HG03064 (cell line): ENCODE measurements around the gene TMEM132A.
"Not testable (repeated sequence)": the region's sequence is repeated elsewhere in the genome, so short reads cannot be mapped to it uniquely, and the experiment has no call there.

Source experiments
- ATAC-seq: cut with Tn5 transposase; IDR thresholded peaks from one replicate; pipeline ENCODE4 v1.9.1; 2021; ENCODE audit warnings: low read depth; ENCODE audit not compliant: unreplicated experiment

Gene TMEM132A

DNA sequence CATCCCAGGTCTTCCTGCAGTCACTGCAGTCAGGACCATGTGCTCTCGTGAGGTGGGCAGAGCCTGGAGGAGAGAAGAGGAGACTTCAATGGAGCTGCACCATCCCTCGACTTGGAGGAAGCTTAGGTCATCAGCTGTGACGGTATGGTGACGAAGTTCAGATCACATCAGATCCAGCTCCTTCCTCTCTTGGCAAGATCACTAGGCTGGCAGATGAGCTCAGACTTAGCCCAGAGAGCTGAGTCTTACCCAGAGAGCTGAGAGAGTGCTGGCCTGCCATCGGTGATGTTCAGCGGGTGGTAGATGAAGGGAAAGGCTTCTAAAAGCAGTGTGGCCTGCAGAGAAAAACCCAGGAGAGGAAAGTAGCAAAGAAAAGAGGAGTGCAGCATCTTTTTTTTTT, 29.5 kb downstream of the TMEM132A start:
- no peak for ATAC-seq

DNA sequence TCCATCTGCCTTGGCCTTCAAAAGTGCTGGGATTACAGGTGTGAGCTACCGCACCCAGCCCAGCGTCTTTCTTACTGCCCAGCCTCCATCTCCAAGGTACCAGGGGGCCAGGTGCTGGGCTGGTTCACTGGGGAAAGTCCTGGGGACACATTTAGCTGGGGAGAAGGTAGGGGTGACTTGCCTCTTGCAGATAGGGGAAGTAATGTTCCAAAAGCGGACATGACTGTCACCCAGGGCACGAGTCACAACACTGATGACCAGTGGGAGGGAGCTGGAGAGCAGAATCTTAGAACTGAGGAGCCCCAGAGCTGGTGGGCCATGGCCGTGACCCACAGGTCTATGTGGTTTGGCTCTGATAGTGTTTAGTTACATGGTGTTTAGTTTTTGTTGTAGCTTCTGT, 30.2 kb downstream of the TMEM132A start:
- ATAC-seq = no peak

DNA sequence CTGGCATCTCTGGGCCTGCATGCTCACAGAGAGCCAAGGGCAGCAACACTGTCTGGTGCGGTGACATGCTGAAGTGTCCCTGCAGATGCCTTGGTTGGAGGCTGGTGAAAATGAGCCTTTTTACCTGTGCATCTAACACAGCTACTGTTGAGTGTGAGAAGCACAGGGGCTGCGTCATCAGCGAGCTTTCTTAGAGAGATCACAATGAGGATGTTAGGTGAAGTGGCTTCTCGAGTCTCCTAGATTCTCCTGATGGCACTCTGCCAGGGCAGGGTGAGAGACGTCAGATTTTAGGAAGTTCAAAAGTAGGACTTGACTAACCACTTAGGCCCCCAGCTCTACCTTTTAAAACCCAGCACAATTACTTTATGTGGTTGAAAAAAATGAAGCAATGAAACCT, 31.3 kb downstream of the TMEM132A start:
- no peak for ATAC-seq

DNA sequence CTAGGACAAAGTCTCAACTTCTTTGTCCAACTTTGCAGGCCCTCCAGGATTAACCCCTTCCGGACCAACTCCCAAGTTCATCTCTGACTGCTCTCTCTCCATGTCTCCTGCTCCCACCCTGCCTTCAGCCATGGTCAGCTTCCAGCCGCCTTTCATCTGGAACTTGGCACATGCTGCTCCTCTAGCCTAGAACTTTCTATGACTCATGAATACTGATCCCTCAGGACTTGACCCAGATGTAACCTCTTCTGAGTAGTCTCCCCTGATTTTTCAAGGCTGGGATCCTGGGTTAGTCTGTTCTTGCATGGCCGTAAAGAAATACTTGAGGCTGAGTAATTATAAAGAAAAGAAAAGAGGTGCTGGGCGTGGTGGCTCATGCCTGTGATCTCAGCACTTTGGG, 32.9 kb downstream of the TMEM132A start:
- ATAC-seq = no peak

DNA sequence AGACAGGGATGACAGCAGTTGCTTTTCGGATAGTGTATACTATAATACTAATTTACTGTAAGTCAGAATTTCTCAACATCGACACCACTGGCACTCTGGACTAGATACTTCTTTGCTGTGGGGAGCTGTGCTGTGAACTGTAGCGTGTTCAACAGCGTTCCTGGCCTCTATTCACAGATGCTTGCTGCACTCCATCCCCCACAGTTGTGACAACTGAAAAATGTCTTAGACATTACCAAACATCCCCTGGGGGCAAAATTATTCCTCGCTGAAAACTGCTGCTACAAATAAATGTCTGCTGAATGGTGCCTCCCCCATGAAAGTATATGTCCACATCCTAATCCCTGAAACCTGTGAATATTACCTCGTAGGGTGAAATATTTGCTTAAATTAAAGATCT, 35.2 kb downstream of the TMEM132A start:
- ATAC-seq = no peak

DNA sequence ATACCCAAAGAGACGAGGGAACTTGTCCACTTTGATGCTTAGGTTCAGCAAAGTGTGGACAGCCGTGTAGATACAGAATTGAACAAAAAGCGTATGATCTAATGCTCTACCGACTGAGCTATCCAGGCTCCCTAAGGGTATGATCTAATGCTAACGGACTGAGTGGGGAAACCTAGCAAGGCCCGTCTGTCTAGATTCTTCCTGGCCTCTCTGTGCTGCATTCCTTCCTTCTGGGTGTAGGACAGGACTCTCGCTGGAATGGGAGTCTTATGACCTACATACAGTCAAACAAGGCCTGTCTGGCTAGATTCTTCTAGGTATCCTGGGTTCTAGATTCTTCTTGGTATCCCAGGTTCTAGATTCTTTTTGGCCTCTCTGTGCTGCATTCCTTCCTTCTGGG, 36.1 kb downstream of the TMEM132A start:
- ATAC-seq = no peak

DNA sequence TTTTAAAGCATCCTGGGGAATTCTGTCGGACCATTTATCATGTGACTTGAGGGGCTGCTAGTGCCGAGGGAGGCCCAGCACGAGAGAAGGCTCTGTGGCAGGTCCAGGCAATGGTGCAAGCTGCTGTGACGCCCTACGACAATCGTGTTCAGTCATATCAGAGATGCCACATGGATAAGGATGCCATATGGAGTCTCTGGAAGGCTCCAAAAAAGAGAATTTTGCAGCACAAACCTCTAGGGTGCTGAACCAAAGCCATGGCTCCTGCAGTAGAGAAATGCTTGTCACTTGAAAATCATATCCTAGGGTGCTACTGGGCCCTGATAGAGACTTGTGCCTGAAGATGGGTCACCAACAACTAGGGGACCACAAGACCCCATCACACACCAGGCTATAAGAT, 40.5 kb downstream of the TMEM132A start:
- ATAC-seq = no peak

DNA sequence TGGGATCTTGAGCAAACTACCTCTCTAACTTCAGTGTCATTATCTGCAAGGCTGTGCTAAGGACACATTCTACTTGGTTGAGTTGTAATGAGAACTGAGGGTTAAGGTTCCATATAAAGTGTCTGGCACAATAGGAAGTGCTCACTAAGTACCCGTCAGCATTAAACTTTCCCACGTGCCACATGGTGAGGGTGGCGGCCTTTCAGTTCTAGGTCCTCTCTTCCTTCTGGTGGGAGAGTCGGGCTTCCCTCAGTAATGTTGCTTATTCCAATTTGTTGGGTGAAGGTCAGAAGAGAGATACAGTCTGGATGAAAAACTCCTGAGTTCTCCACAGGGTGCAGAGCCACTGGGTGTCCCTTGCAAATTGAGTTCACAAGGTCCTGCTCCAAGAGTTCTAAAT, 42.6 kb downstream of the TMEM132A start:
- ATAC-seq = no peak

DNA sequence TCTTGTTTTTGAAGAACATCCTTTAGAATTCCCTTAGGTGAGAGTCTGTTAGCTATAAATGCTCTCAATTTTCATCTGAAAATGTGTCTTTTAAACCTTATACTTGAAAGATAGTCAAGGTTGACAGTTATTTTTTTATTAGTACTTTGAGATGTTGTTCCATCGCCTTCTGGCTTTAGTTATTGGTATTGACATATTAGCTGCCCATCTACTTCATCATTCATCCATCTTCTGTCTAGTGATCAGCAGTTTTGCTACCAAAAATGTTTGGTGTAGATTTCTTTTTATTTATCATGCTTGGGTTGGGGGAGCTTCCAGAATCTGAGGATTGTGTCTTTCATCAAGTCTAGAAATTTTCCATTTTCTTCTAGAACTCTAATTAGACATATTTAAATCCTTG, 44.0 kb downstream of the TMEM132A start:
- ATAC-seq = no peak

DNA sequence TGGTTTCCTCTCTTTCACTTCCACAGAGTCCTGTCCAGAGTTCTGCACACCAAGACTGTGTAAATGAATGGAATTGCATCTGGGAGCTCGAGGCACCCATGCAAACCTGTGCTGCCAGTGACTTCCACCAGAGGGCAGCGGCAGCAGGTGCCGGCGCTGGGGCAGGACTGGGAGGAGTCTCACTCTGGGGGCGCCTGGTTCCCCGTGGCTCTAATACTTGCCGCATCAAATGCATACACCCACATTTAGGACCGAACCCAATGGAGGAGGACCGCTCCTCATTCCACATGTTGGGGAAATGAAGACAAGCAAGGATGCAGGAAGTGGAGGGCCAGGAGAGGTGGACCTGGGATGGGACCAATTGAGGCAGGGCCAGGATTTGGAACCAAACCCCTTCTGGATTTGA, 46.1 kb downstream of the TMEM132A start:
- ATAC-seq = no peak

DNA sequence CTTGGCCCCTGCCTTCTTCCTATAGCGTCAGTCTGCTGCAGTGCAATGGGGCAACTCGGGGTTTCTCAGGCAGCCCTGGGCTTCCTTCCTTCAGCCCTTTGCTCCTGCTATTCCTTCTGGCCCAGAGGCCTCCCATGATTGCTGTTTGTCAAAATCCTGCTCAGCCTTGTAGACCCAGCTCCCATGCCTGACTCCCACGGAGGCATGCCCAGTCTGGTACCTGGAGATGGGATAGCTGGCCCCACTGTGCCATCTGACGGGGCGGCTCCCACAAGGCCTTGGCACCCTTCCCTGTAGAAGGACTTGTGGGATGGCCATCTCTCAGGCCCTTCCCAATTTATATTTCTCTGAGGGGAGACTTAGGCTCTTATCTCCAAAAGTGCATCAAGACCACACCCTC, 46.6 kb downstream of the TMEM132A start:
- no peak for ATAC-seq

DNA sequence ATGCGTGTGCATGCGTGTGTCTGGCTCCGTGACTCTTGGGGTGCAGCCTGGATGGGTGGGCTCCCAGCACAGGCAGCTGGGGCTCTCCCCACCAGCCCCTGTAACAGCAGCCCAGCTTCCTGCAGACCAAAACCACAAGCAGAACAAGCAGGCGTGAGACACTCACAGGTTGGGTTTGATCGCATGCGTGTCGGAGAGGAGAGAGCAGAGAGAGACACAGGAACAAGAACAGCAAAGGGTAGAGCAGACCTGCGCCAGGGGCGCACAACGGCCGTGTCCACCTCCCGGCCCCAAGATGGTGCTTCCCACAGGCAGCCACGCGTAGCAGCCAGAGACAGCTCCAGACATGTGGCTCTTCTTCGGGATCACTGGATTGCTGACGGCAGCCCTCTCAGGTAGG, 47.3 kb downstream of the TMEM132A start, which contains the start of gene CD6:
Gene CD6 (plus strand): TSS at position 161 of the 400 bp plus-strand sequence. CDS start 186 bp downstream, at position 347.
- ATAC-seq = no peak

DNA sequence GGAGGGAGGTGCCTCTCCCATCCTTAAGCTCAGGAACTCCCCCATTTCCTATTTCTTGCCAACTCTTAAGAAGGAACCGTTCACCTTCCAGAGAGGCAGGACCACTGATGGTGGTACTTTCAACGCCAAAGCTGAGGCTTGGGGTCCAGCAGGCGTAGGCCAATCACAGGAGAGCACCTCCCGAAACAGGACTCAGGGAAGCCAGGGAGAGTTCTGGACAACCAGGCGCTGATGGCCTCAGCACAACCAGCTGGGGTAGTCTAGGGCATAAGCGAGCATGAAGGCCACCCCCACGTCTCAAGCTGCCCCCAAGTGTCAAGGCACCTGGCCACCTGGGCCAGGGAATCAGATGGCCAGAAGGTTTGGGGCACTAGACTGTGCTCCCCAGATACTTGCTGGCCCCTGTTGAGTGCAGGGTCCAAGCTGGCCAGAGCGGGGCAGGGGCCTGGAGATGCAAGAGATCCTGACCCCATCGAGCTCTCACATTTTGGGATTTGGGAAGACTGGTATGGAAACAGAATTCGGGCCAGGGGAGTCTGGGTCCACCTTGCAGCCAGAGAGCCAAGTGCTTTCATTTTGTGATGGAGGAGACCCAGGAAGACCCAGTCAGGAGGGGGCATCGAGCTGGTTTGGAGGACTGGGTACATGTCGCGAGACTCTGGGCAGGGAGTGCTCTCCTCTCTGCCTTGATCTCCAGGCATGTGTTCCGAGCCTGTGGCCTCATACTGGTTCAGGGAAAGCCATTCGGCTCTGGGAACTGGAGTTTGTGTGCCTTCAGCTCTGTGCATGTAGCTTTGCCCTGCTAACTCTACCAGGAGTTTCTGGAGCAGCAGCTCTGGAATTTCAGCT, 48.1 kb downstream of the TMEM132A start:
- ATAC-seq = no peak

DNA sequence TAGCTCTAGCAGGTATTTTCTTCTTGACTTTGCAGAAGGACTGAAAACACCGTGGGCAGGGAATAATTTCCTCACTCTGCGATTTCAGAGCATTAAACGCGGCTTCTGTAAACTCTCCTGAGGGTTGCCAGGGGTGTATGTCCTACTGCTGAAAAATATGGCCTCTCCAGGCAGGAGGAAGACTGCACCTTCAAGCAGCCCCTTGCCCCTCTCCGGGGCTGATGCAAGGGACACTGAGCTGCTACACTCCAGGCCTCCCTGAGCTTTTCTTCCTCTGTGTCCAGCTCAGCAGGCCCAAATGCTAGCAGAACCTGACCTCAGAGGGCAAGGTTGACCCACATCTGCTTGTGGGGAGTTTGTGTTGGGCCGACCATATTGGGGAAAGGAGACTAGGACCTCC, 49.4 kb downstream of the TMEM132A start:
- no peak for ATAC-seq

DNA sequence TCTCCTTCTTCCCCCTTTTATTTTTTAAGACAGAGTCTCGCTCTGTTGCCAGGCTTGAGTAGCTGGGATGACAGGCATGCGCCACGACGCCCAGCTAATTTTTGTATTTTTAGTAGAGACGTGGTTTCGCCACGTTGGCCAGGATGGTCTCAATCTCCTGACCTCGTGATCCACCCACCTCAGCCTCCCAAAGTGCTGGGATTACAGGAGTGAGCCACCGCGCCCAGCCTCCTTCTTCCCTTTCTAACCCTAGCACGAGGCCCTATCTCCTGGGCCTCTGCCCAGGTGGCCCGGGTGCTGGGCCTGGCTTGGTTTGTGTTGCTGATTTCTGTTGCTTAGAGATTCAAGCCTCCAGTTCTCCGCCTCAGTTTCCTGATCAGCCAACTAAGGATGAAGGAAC, 50.1 kb downstream of the TMEM132A start:
- not testable (repeated sequence) for ATAC-seq

DNA sequence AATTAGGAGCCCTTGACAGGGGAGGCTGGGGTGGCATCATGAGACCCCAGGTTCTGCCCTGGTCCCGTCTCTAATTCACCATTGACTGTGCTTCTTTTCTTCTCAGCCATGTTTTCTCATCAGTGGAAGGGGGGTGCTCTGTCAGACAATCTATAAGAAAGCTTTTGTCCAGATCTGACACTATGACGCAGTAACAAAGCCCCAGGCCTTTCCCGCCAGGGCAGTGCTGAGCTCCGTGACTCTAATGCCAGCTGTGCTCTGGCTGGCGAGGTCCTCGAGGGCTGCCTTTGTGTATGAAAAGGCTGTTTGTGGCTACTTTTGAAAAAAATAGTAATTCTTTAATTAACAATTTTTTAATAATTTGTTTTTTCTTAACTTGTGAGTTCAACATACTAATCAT, 50.5 kb downstream of the TMEM132A start:
- ATAC-seq = no peak

DNA sequence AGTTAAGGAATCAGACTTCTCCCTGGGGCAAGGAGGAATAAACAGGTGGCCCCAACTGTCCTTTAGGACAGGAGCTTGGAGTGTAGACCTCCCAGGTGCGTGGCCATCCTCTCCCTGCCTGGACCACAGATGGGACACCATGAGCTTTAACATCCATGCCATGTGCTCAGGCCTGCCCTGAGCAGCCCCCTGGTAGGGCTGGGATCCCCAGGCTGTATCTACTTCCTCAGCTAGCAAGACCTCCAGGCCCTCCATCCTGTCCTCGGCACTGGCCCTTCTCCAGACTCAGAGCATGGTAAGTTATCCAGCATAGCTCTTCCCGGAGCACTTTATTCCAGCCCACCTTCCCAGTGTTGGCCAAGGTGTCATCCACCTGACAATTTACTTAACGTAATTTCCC, 53.0 kb downstream of the TMEM132A start:
- ATAC-seq = no peak

DNA sequence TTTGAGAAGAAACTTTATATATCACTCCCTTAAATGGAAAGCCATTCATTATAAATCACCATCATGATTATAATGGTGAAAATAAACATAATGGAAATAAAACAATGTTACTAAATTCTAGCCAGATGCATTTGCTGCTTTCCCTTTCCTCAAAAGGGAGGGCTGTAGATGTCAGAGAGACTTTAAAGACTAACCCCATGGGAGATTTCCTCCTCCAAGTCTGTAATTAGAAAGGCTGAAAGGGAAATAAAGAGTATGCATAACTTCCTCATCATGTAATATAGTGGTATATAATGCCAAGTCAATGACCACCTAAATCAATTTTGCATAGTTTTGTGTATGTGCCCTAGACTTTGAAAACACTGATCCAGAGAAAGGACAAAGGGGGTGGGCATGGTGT, 53.6 kb downstream of the TMEM132A start:
- ATAC-seq = no peak

DNA sequence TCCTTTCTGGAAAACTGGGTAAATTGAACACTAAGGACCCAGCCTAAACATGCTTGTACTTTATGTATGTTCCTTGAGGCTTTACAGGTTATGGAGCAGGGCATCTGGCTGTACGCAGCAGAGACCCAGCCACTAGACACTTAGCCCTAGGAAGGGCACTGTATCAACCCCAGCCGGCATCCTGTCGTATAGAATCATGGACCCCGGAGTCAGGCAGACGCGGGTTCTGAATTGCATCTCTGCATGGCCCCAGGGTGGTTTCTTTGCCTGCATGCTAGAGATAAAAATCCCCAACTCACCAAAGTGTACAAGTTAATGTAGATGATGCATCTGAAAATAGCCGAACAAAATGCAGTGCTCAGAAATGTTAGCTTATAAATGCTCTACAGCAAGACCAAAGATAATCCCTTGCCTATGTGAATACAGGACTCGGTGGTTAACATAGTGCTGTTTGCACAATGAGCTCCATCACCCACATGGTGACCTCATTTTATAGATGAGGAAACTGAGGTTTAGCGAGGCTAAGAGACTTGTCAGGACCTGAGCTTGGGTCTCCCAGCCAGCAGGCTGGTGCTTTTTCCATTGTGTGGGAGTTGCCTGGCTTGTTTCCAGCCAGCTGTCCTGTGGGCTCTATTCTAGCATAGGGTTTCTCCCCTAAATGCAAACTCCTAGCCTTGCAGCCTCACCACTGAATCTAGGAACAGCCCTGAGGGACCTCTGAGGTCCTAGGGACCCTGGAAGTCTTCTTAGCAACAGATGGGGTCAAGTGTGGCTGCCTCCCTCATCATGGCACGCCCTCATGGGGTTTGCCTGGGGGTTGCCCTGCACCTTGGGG, 54.5 kb downstream of the TMEM132A start:
- no peak for ATAC-seq

DNA sequence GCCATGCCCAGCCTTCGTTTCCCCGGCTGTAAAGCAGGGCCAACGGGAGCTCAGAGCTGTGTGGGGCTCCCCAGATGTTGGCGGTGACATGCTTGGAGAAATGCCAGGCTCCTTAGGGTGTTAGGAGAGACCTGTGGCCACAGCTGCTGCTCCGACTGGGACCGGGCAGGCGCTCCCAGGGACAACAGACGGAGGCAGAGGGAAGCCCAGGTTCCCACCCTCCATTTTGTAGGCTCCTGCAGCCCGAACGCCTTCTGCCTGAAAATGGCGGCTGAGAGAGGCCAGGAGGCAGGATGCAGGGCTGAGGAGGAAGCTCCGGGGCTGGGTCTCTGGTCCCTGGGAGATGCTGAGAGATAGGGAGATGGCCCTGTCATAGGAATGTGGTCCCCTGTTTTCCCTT, 57.3 kb downstream of the TMEM132A start:
- no peak for ATAC-seq

DNA sequence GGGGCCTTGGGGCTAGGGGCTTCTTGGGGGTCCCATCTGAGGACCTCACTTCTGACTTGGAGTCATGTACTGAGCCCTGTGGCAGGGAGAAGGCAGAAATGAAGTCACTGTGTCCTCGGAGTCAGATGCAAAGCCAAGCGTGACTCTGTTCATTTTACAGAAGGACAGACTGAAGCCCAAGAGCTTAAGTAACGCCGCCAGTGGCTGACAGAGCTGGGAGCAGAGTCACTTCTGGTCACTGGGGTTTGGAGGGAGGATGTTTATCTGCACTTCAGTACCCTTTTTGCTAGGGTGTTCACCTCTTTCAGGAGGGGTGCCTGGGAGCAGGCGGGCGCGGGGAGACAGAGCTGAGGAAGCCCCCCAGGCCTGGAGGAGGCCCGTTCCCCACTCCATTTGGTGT, 57.9 kb downstream of the TMEM132A start:
- ATAC-seq = no peak

DNA sequence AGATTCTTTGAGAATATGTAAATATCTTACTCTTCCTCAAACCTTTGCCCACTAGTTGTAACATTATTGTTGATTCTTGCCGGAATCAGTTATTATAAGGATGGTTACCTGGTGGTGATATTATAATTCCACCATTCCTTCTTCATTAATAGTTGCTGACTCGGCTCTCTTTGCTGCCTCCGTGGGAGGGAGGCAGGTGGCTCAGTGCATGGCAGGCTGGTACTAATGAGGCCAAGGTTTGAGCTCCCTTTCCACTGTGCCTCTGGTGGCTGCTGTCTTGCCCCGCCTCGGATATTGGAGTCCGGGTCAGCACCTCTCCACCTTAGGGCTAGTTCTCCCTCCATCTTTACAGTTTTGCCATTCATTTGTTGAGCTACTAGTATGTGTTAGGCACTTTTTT, 59.9 kb downstream of the TMEM132A start:
- no peak for ATAC-seq
